ENCODE data around the gene ARNT2. TPM values are rescaled to one million over a fixed set of nuclear protein-coding genes. Genes with fewer than 3 reads are reported as not detected.
"Not testable (repeated sequence)": the region's sequence is repeated elsewhere in the genome, so short reads cannot be mapped to it uniquely, and the experiment has no call there.

The ARNT2 gene
- total and polyA plus RNA-seq, 4 donors, result 78.6 to 150 (median 130) TPM

DNA sequence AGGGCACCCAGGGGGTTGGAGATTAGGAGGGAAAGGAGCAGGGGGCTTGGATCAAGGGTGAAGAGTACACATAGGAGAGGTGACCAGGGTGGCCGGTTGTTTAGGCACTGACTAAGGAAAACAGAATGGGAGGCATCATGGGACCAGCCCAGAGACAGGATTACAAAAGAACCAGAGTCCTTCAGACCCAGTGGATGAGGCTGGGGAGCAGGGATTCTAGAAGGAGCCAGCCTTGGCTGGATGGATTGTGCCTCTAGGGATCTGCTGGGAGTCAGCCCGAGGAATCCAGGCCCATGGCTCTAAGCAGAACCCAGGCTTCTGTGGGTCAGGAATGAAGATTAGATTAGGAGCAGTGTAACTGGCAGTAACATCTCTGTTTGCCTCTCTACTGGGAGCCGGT is 98.6 kb downstream of the ARNT2 start:
- H3K27me3 ChIP-seq (ENCODE audit: control insufficient read depth, insufficient read depth, low read length), result no peaks in the 10 kb centered on the region
- H3K4me1 ChIP-seq (ENCODE audit: control insufficient read depth, insufficient read depth, low read length), result peaks cover 10% of the 10 kb centered on the region
- H3K36me3 ChIP-seq (ENCODE audit: control insufficient read depth, insufficient read depth, low read length), result peaks cover 32% of the 10 kb centered on the region
- H3K27ac ChIP-seq (ENCODE audit: low read depth, low read length), result peak overlapping the region; percentile 84
- 80% methylated on average over 3 of the region's 3 CpGs for WGBS (ENCODE audit: insufficient coverage)
- no peak for DNase-seq (ENCODE audit: low read depth in 4 of 6, low spot score in 6 of 6)
- no peak overlapping the region for H3K4me3 ChIP-seq (ENCODE audit: low read depth, low read length)
- H3K9me3 ChIP-seq (ENCODE audit: control insufficient read depth, insufficient read depth, low read length), result no peaks in the 10 kb centered on the region

DNA sequence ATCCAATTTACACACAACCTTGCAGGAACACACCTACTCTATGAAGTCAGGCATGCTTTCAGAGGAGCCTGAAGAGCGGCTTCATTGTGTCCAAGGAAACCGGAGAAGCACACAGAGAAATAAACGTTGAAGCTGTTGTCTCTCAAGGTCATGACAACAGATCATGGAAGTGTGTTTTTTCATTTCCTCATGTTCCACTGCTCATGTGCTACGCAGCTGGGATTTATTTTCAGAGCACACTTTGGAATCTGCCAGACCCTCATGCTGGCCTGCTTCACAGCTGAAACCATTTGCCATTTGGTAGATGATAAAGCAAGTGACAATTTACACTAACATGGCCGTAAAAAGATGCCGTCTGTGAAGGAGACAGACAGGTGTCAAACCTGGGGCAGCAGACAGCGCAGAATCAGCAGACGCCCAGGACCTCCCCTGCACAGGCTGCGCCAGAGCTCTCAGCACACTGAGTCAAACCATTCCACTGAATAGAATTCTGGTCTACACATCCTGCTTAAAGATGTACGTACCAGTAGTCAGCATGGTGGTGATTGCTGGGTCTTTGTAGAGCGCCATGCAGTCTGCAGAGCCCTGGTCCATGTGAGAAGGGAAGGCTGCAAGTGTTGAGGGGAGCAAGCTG is 99.3 kb downstream of the ARNT2 start:
- Histone ChIP-seq H3K27me3 (ENCODE audit: control insufficient read depth, insufficient read depth, low read length) (no peaks in the 10 kb centered on the region), H3K4me3 (ENCODE audit: low read depth, low read length) (no peak overlapping the region), H3K27ac (ENCODE audit: low read depth, low read length) (peak overlapping the region; percentile 84), H3K4me1 (ENCODE audit: control insufficient read depth, insufficient read depth, low read length) (peaks cover 10% of the 10 kb centered on the region), H3K9me3 (ENCODE audit: control insufficient read depth, insufficient read depth, low read length) (no peaks in the 10 kb centered on the region), H3K36me3 (ENCODE audit: control insufficient read depth, insufficient read depth, low read length) (peaks cover 37% of the 10 kb centered on the region)
- DNase-seq (ENCODE audit: low read depth in 4 of 6, low spot score in 6 of 6), result peak in 2 of 6 donors; percentile 46 to 80
- WGBS (ENCODE audit: insufficient coverage), result 69% methylated on average over 8 of the region's 11 CpGs

DNA sequence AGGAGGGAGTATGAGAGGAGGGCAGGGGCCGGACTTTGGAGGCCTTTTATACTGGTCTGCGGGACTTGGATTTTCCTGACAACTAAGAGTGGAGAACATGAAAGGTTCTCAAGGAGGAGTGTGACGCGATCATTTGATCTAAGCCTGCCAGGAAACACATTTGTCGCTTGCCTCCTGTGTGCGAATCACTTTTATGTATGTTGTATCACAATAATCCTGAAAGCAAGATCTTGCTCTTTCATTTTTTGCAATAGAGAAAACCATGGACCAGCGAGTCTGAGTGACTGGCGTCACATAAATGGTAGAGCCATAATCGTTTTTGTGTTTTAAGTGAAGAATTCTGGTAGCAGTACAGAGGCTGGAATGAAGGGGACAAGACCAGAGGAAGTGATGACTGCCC is 100.7 kb downstream of the ARNT2 start:
- Histone ChIP-seq H3K27ac (ENCODE audit: low read depth, low read length) (no peak overlapping the region), H3K4me3 (ENCODE audit: low read depth, low read length) (no peak overlapping the region), H3K9me3 (ENCODE audit: control insufficient read depth, insufficient read depth, low read length) (no peaks in the 10 kb centered on the region), H3K36me3 (ENCODE audit: control insufficient read depth, insufficient read depth, low read length) (peaks cover 47% of the 10 kb centered on the region), H3K27me3 (ENCODE audit: control insufficient read depth, insufficient read depth, low read length) (no peaks in the 10 kb centered on the region), H3K4me1 (ENCODE audit: control insufficient read depth, insufficient read depth, low read length) (peaks cover 5% of the 10 kb centered on the region)
- DNase-seq (ENCODE audit: low read depth in 4 of 6, low spot score in 6 of 6), result no peak
- WGBS (ENCODE audit: insufficient coverage), result 98% methylated on average over 7 of the region's 9 CpGs

DNA sequence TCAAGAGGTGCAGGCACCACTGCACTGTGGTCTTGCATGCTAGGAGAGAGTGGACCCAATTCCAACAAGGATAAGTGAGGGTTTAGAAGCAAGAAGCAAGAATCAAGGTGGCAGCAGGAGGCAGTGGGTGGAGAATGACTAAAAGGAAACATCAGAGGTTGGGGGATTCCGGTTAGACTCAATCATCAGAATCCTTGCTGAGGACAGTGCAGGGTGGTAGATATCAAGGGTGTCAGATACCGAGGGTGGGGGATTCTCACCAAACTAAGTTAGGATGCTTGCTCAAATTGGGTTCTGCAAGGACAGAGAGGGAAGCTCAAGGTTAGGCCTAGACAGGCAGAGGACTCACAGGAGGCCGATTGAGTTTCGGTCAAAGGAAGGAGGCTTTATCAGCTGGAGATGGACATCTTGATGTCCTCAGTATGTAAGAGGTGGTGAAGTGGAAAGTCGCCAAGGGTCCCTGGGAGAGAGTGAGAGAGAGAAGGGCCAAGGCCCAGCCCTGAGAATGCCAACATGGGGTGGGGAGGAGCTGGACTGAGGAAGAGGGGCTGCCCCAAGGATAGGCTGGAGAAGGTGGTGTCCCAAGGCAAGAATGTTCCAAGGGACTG is 102.2 kb downstream of the ARNT2 start:
- Histone ChIP-seq H3K27ac (ENCODE audit: low read depth, low read length) (no peak overlapping the region), H3K27me3 (ENCODE audit: control insufficient read depth, insufficient read depth, low read length) (no peaks in the 10 kb centered on the region), H3K9me3 (ENCODE audit: control insufficient read depth, insufficient read depth, low read length) (no peaks in the 10 kb centered on the region), H3K4me1 (ENCODE audit: control insufficient read depth, insufficient read depth, low read length) (peaks cover 5% of the 10 kb centered on the region), H3K4me3 (ENCODE audit: low read depth, low read length) (no peak overlapping the region), H3K36me3 (ENCODE audit: control insufficient read depth, insufficient read depth, low read length) (peaks cover 50% of the 10 kb centered on the region)
- 97% methylated on average over 5 of the region's 5 CpGs for WGBS (ENCODE audit: insufficient coverage)
- DNase-seq (ENCODE audit: low read depth in 4 of 6, low spot score in 6 of 6), result no peak

DNA sequence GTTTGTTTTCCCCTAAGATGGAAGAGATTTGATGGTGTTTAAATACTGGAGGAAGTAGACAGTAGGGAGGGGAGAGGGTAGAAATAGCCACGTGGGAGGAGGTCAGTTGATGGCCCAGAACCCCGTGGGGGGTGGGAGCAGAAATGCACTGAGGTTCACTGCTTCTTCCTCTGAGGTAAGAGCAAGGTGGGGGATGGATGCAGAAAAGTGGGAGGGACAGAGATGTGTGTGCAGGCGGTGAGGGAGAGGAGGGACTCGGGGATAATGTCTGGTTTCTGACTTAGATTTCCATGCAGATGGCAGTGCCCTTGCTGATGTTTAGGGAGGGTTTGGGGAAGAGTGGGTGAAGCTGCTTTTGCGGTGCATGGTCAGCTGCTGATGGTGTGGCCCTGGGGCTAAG is 102.9 kb downstream of the ARNT2 start:
- no peaks in the 10 kb centered on the region for H3K9me3 ChIP-seq (ENCODE audit: control insufficient read depth, insufficient read depth, low read length)
- no peak overlapping the region for H3K27ac ChIP-seq (ENCODE audit: low read depth, low read length)
- no peaks in the 10 kb centered on the region for H3K27me3 ChIP-seq (ENCODE audit: control insufficient read depth, insufficient read depth, low read length)
- 82% methylated on average over 5 of the region's 5 CpGs for WGBS (ENCODE audit: insufficient coverage)
- DNase-seq (ENCODE audit: low read depth in 4 of 6, low spot score in 6 of 6), result no peak
- peaks cover 4% of the 10 kb centered on the region for H3K4me1 ChIP-seq (ENCODE audit: control insufficient read depth, insufficient read depth, low read length)
- H3K4me3 ChIP-seq (ENCODE audit: low read depth, low read length), result no peak overlapping the region
- peaks cover 50% of the 10 kb centered on the region for H3K36me3 ChIP-seq (ENCODE audit: control insufficient read depth, insufficient read depth, low read length)

DNA sequence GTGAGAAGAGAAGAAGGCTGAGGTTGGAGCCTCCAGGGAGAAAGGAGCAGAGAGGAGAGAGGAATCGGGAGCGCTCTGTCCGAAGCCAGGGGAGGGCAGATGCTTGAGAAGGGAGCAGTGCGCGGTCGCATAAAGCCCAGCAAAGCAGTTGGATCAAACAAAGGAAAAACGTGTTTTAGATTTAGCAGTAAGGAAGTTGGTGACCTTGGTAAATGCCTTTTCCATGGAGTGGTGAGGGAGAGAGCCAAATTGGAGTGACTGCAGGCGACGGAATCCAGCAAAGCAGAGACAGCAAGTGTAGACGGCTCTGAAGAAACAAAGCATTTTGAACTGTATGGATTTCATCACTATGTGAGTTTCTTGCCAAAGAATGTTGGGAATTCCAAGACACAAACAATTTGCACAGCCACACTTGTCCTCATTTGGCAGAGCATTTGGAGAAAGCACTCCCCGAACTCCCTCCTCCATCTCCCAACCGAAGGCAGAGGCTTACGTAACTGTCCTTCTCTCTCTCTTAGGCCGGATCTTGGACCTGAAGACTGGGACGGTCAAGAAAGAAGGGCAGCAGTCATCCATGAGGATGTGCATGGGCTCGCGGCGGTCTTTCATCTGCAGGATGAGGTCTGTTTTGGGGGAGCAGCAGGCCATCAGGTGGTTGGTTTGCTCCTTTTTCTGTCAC is 103.6 kb downstream of the ARNT2 start:
- Histone ChIP-seq H3K9me3 (ENCODE audit: control insufficient read depth, insufficient read depth, low read length) (no peaks in the 10 kb centered on the region), H3K4me1 (ENCODE audit: control insufficient read depth, insufficient read depth, low read length) (peaks cover 4% of the 10 kb centered on the region), H3K36me3 (ENCODE audit: control insufficient read depth, insufficient read depth, low read length) (peaks cover 46% of the 10 kb centered on the region), H3K27ac (ENCODE audit: low read depth, low read length) (no peak overlapping the region), H3K27me3 (ENCODE audit: control insufficient read depth, insufficient read depth, low read length) (no peaks in the 10 kb centered on the region), H3K4me3 (ENCODE audit: low read depth, low read length) (no peak overlapping the region)
- peak in 1 of 6 donors; percentile 27 for DNase-seq (ENCODE audit: low read depth in 4 of 6, low spot score in 6 of 6)
- 93% methylated on average over 13 of the region's 18 CpGs for WGBS (ENCODE audit: insufficient coverage)

DNA sequence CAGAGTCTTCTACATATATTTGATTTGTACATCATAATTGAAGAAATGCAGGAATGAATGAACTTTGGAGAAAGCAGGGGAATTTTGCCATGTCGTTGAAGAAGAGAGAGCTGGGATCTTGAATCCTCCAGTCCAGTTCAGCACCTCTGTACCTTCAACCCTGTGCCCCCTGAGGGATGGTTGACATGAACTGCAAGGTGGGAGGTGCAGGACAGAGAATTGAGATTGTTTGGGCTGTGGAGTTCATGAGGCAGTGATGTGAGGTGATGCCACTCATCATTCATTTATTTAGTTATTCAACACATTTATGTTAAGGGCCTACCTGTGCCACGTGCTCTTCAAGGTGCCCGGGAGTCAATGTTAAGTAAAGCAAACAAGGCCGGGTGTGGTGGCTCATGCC is 104.6 kb downstream of the ARNT2 start:
- 100% methylated on average over 2 of the region's 4 CpGs for WGBS (ENCODE audit: insufficient coverage)
- no peaks in the 10 kb centered on the region for H3K9me3 ChIP-seq (ENCODE audit: control insufficient read depth, insufficient read depth, low read length)
- no peaks in the 10 kb centered on the region for H3K27me3 ChIP-seq (ENCODE audit: control insufficient read depth, insufficient read depth, low read length)
- peaks cover 7% of the 10 kb centered on the region for H3K4me1 ChIP-seq (ENCODE audit: control insufficient read depth, insufficient read depth, low read length)
- H3K36me3 ChIP-seq (ENCODE audit: control insufficient read depth, insufficient read depth, low read length), result peaks cover 42% of the 10 kb centered on the region
- H3K27ac ChIP-seq (ENCODE audit: low read depth, low read length), result no peak overlapping the region
- DNase-seq (ENCODE audit: low read depth in 4 of 6, low spot score in 6 of 6), result no peak
- H3K4me3 ChIP-seq (ENCODE audit: low read depth, low read length), result no peak overlapping the region

DNA sequence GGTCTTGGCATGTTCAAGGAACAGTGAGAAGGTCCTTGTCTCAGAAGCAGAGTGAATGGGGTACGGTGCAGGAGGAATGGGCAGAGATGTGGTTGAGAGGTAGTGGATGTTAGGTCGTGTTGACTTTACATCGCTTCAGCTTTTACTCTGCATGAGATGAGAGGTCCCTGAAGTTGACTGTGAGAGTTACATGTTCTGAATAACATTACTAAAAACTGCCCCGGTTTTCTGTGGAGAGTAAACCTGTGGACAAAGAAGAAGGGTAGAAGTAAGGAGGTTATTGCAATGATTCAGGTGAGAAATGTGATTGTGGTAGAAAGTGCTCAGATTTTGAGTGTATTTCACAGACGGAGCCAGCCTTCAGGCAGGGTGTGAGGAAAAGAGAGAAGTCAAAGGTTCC is 105.6 kb downstream of the ARNT2 start:
- 95% methylated on average over 5 of the region's 5 CpGs for WGBS (ENCODE audit: insufficient coverage)
- Histone ChIP-seq H3K9me3 (ENCODE audit: control insufficient read depth, insufficient read depth, low read length) (no peaks in the 10 kb centered on the region), H3K4me1 (ENCODE audit: control insufficient read depth, insufficient read depth, low read length) (peaks cover 7% of the 10 kb centered on the region), H3K27ac (ENCODE audit: low read depth, low read length) (no peak overlapping the region), H3K36me3 (ENCODE audit: control insufficient read depth, insufficient read depth, low read length) (peaks cover 40% of the 10 kb centered on the region), H3K27me3 (ENCODE audit: control insufficient read depth, insufficient read depth, low read length) (no peaks in the 10 kb centered on the region), H3K4me3 (ENCODE audit: low read depth, low read length) (no peak overlapping the region)
- no peak for DNase-seq (ENCODE audit: low read depth in 4 of 6, low spot score in 6 of 6)

DNA sequence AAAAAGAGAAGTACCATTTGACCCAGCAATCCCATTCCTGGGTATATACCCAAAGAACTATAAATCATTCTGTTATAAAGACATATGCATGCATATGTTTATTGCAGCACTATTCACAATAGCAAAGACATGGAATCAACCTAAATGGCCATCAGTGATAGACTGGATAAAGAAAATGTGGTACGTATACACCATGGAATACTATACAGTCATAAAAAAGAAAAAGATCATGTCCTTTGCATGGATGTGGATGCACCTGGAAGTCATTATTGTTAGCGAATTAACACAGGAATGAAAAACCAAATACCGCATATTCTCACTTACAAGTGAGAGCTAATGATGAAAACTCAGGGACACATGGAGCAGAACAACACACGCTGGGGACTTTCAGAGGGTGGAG is 106.8 kb downstream of the ARNT2 start:
- not testable (repeated sequence) for H3K9me3 ChIP-seq (ENCODE audit: control insufficient read depth, insufficient read depth, low read length); H3K27me3 ChIP-seq (ENCODE audit: control insufficient read depth, insufficient read depth, low read length); DNase-seq (ENCODE audit: low read depth in 4 of 6, low spot score in 6 of 6); H3K27ac ChIP-seq (ENCODE audit: low read depth, low read length); H3K4me1 ChIP-seq (ENCODE audit: control insufficient read depth, insufficient read depth, low read length); H3K4me3 ChIP-seq (ENCODE audit: low read depth, low read length)
- no CpG with 5 or more reads among the region's 4 CpGs for WGBS (ENCODE audit: insufficient coverage)
- peaks cover 44% of the 10 kb centered on the region for H3K36me3 ChIP-seq (ENCODE audit: control insufficient read depth, insufficient read depth, low read length)

Data from spinal cord (tissue), 10 donors.